H1 (cell line): ENCODE measurements around the gene FAM120B. TPM values are rescaled to one million over a fixed set of nuclear protein-coding genes. Genes with fewer than 3 reads are reported as not detected.

Experiments
- CTCF ChIA-PET: fragments of 300-600 bp; sonication (Branson Sonifier 250); formaldehyde crosslinking; loops from one replicate; lab custom pipeline; 2021; ENCODE audit not compliant: partially characterized antibody; lab: Charles Lee
- POLR2A ChIA-PET: fragments of 300-600 bp; sonication (Branson Sonifier 250); formaldehyde crosslinking; loops from one replicate; lab custom pipeline; 2021; ENCODE audit warnings: inconsistent platforms; ENCODE audit not compliant: partially characterized antibody; lab: Charles Lee
- DNase-seq, 2 experiments: peaks; one replicate each; pipeline versions ENCODE4 v3.0.0 to v3.0.0-alpha.2; 2010 to 2022; ENCODE audit warnings: low spot score in 2 of 2, low read depth in 1 of 2, mixed read lengths in 1 of 2
- FAIRE-seq: peaks from 2 replicates; lab custom pipeline; 2011; peaks lifted over from hg19 to GRCh38; lab: Jason Lieb, UNC
- H2AFZ ChIP-seq: 2 replicates; pipeline ENCODE4 v1.8.1; 2012; ENCODE audit warnings: low read length, inconsistent platforms
- H2AK5ac ChIP-seq: 2 replicates; pipeline ENCODE4 v1.6.1; 2013; ENCODE audit warnings: low read depth, low read length
- H2BK120ac ChIP-seq: replicated peaks from 2 replicates; pipeline ENCODE3; 2013; ENCODE audit warnings: low read depth, low read length, inconsistent platforms
- H2BK12ac ChIP-seq: 2 replicates; pipeline ENCODE4 v1.6.1; 2013; ENCODE audit warnings: low read depth, low read length
- H2BK15ac ChIP-seq: 2 replicates; pipeline ENCODE4 v1.6.1; 2013; ENCODE audit warnings: low read length
- H2BK20ac ChIP-seq: 2 replicates; pipeline ENCODE4 v1.6.1; 2013; ENCODE audit warnings: low read length
- H2BK5ac ChIP-seq: 2 replicates; pipeline ENCODE4 v1.6.1; 2013; ENCODE audit warnings: low read depth, low read length
- H3K14ac ChIP-seq: 2 replicates; pipeline ENCODE4 v1.6.1; 2013; ENCODE audit warnings: inconsistent platforms; ENCODE audit not compliant: insufficient read length
- H3K18ac ChIP-seq: 2 replicates; pipeline ENCODE4 v1.6.1; 2013; ENCODE audit warnings: low read length; ENCODE audit errors: extremely low read depth
- H3K23ac ChIP-seq: 2 replicates; pipeline ENCODE4 v1.6.1; 2013; ENCODE audit warnings: inconsistent platforms; ENCODE audit not compliant: insufficient read length
- H3K23me2 ChIP-seq: 2 replicates; pipeline ENCODE4 v1.6.1; 2013; ENCODE audit warnings: low read depth, low read length
- H3K27ac ChIP-seq: 2 replicates; pipeline ENCODE4 v1.6.1; 2011; ENCODE audit warnings: low read depth, low read length, inconsistent platforms
- H3K27me3 ChIP-seq, 4 experiments: replicated peaks in 1 of 4; 1 replicate in 1 of 4; 2 replicates in 3 of 4; pipeline versions ENCODE4 v1.6.1 to v1.8.1; 2011 to 2013; ENCODE audit warnings: low read length in 3 of 4, mild to moderate bottlenecking in 3 of 4, inconsistent platforms in 2 of 4, mixed read lengths in 2 of 4, moderate library complexity in 1 of 4; ENCODE audit not compliant: control insufficient read depth in 3 of 4, insufficient read depth in 3 of 4; ENCODE audit errors: extremely low read depth in 1 of 4
- H3K36me3 ChIP-seq, 4 experiments: 2 replicates each; pipeline versions ENCODE4 v1.6.1 to v1.8.1; 2011 to 2013; ENCODE audit warnings: mild to moderate bottlenecking in 4 of 4, low read length in 3 of 4, moderate library complexity in 2 of 4, control low read depth in 1 of 4, inconsistent platforms in 1 of 4; ENCODE audit not compliant: insufficient read depth in 4 of 4, control insufficient read depth in 2 of 4
- H3K4ac ChIP-seq: replicated peaks from 2 replicates; pipeline ENCODE3; 2013; ENCODE audit warnings: low read length, low read depth, mixed read lengths, inconsistent platforms; ENCODE audit not compliant: insufficient read length
- H3K4me1 ChIP-seq, 4 experiments: replicated peaks in 1 of 4; 1 replicate in 1 of 4; 2 replicates in 3 of 4; pipeline versions ENCODE4 v1.6.1 to v1.8.1; 2011 to 2013; ENCODE audit warnings: low read length in 3 of 4, inconsistent platforms in 2 of 4, mixed read lengths in 1 of 4; ENCODE audit not compliant: insufficient read depth in 4 of 4, control insufficient read depth in 3 of 4
- H3K4me2 ChIP-seq, 2 experiments: 2 replicates each; pipeline versions ENCODE4 v1.6.1 to v1.8.1; 2011 to 2013; ENCODE audit warnings: low read depth in 2 of 2, low read length in 2 of 2, control low read depth in 1 of 2, inconsistent platforms in 1 of 2, mild to moderate bottlenecking in 1 of 2; ENCODE audit not compliant: insufficient read depth in 1 of 2
- H3K4me3 ChIP-seq, 4 experiments: fragments of 200-600, 300-600 bp in 1 of 4; sonication (generic), shearing (Covaris generic), sonication (Bioruptor Twin) in 1 of 4; 2 replicates each; pipeline versions ENCODE4 v1.5.1 to v1.8.1; 2011 to 2016; ENCODE audit warnings: low read length in 4 of 4, low read depth in 3 of 4, control low read depth in 2 of 4, inconsistent platforms in 2 of 4, mild to moderate bottlenecking in 2 of 4, mixed read lengths in 1 of 4, moderate library complexity in 1 of 4; ENCODE audit not compliant: insufficient read depth in 2 of 4; ENCODE audit errors: extremely low read depth in 1 of 4
- H3K56ac ChIP-seq: replicated peaks from 2 replicates; pipeline ENCODE3; 2013; ENCODE audit warnings: low read depth, mild to moderate bottlenecking, mixed read lengths, low read length, inconsistent platforms; ENCODE audit not compliant: insufficient read length
- H3K79me1 ChIP-seq: 2 replicates; pipeline ENCODE4 v1.6.1; 2013; ENCODE audit warnings: low read depth, low read length, control low read depth
- H3K79me2 ChIP-seq, 2 experiments: 2 replicates each; pipeline versions ENCODE4 v1.6.1 to v1.8.1; 2012 to 2013; ENCODE audit warnings: low read length in 2 of 2, mild to moderate bottlenecking in 2 of 2, inconsistent platforms in 1 of 2; ENCODE audit not compliant: insufficient read depth in 2 of 2, control insufficient read depth in 1 of 2
- H3K9ac ChIP-seq, 4 experiments: replicated peaks in 1 of 4; 1 replicate in 1 of 4; 2 replicates in 3 of 4; pipeline versions ENCODE4 v1.6.1 to v1.8.1; 2011 to 2013; ENCODE audit warnings: low read depth in 3 of 4, low read length in 3 of 4, control low read depth in 2 of 4, mild to moderate bottlenecking in 2 of 4, moderate library complexity in 2 of 4, inconsistent platforms in 1 of 4; ENCODE audit errors: extremely low read depth in 1 of 4
- H3K9me3 ChIP-seq, 2 experiments: 2 replicates each; pipeline versions ENCODE4 v1.6.1 to v1.8.1; 2012 to 2013; ENCODE audit warnings: mild to moderate bottlenecking in 2 of 2, moderate library complexity in 2 of 2, control low read depth in 1 of 2, inconsistent platforms in 1 of 2, low read depth in 1 of 2, low read length in 1 of 2, mixed read lengths in 1 of 2; ENCODE audit not compliant: insufficient read depth in 2 of 2
- H4K20me1 ChIP-seq, 2 experiments: replicated peaks in 1 of 2; 2 replicates each; pipeline versions ENCODE3 to v1.8.1; 2011 to 2013; ENCODE audit warnings: inconsistent platforms in 2 of 2, low read length in 2 of 2, mild to moderate bottlenecking in 1 of 2; ENCODE audit not compliant: insufficient read depth in 2 of 2, control insufficient read depth in 1 of 2
- H4K5ac ChIP-seq: 2 replicates; pipeline ENCODE4 v1.6.1; 2013; ENCODE audit warnings: low read length, low read depth, mixed read lengths, inconsistent platforms; ENCODE audit not compliant: insufficient read length
- H4K8ac ChIP-seq: 2 replicates; pipeline ENCODE4 v1.8.0; 2013; ENCODE audit warnings: mild to moderate bottlenecking, moderate library complexity, low read length, inconsistent platforms; ENCODE audit not compliant: insufficient read depth; ENCODE audit errors: extremely low read depth
- H4K91ac ChIP-seq: replicated peaks from 2 replicates; pipeline ENCODE3; 2013; ENCODE audit warnings: low read length, mixed read lengths, inconsistent platforms; ENCODE audit not compliant: insufficient read length
- CEBPB ChIP-seq: IDR thresholded peaks from 2 replicates; pipeline ENCODE4 v1.6.1; 2012; ENCODE audit warnings: low read depth, low read length
- E2F6 ChIP-seq: IDR thresholded peaks from 2 replicates; pipeline ENCODE4 v1.6.1; 2012; ENCODE audit warnings: inconsistent platforms
- EGR1 ChIP-seq: IDR thresholded peaks from 2 replicates; pipeline ENCODE4 v1.6.1; 2011; ENCODE audit warnings: low read depth, low read length, borderline replicate concordance
- FOSL1 ChIP-seq: IDR thresholded peaks from 2 replicates; pipeline ENCODE4 v1.6.1; 2011; ENCODE audit warnings: mild to moderate bottlenecking, low read depth, low read length, moderate library complexity; ENCODE audit not compliant: insufficient read depth
- HDAC2 ChIP-seq, 2 experiments: fragments of 300-600 bp in 1 of 2; sonication (generic) in 1 of 2; IDR thresholded peaks; 2 replicates each; pipeline ENCODE4 v1.6.1; 2011 to 2012; ENCODE audit warnings: low read depth in 2 of 2, low read length in 2 of 2, mild to moderate bottlenecking in 2 of 2, moderate library complexity in 2 of 2, borderline replicate concordance in 1 of 2, inconsistent platforms in 1 of 2
- NRF1 ChIP-seq: IDR thresholded peaks from 2 replicates; pipeline ENCODE4 v1.6.1; 2011; ENCODE audit warnings: mild to moderate bottlenecking, low read depth, low read length, improper control_type of control experiment
- RAD21 ChIP-seq, 2 experiments: IDR thresholded peaks in 1 of 2; conservative IDR thresholded peaks in 1 of 2; 2 replicates each; pipeline ENCODE4 v1.6.1; 2011; ENCODE audit warnings: low read depth in 2 of 2, low read length in 2 of 2, improper control_type of control experiment in 1 of 2, inconsistent platforms in 1 of 2, mild to moderate bottlenecking in 1 of 2, moderate library complexity in 1 of 2
- RXRA ChIP-seq: IDR thresholded peaks from 2 replicates; pipeline ENCODE4 v1.6.1; 2011; ENCODE audit warnings: low read depth, mild to moderate bottlenecking, low read length, moderate library complexity; ENCODE audit not compliant: insufficient read depth
- TBP ChIP-seq: IDR thresholded peaks from 2 replicates; pipeline ENCODE4 v1.6.1; 2011; ENCODE audit warnings: low read depth, low read length, improper control_type of control experiment
- YY1 ChIP-seq: IDR thresholded peaks from 2 replicates; pipeline ENCODE4 v1.6.1; 2011; ENCODE audit warnings: low read depth, mild to moderate bottlenecking, low read length
- WGBS, 2 experiments: shearing (Covaris generic) in 1 of 2; methylation state at CpG; one replicate each; pipeline versions ENCODE4 v1.1.6 to v1.1.7; 2013 to 2015; ENCODE audit warnings: low lambda C conversion rate in 2 of 2, mixed read lengths in 2 of 2, inconsistent platforms in 1 of 2, low coverage in 1 of 2, missing lambda C conversion rate in 1 of 2; ENCODE audit not compliant: insufficient replicate concordance in 2 of 2, insufficient coverage in 1 of 2, insufficient read length in 1 of 2; ENCODE audit errors: extremely low coverage in 1 of 2, missing lambda C conversion rate in 1 of 2; 5-methylcytosine and 5-hydroxymethylcytosine counted together
- polyA plus RNA-seq, 7 experiments: library from polyadenylated mRNA; depleted of rRNA in 3 of 7; stranded (reverse) in 5 of 7; unstranded in 2 of 7; fragments of >200 nt in 5 of 7; fragments of 200-250 nt in 2 of 7; gene quantifications; 1 replicate in 5 of 7; 2 replicates in 1 of 7; 4 replicates in 1 of 7; pipeline versions ENCODE4 v1.2.1 to v1.2.3, GENCODE V29; 2011 to 2013; ENCODE audit warnings: missing spikeins in 2 of 7, mixed read lengths in 2 of 7
- total RNA-seq: library from RNA; stranded (reverse); fragmentation: NEBNext Ultra II Directional; extraction: Animal tissue kit (Norgen Biotek cat#: 25700); gene quantifications from 2 replicates; pipeline ENCODE4 v1.2.1, GENCODE V29; 2021

Gene FAM120B
- total and polyA plus RNA-seq, 2 of the 8 experiments (the other 6 are each of a cell fraction or from before 2014, with no cell fraction given) = 5.1 to 12.5 TPM

GRCh38 chr6:170329321-170329720, 22.8 kb downstream of the FAM120B start:
- Histone ChIP-seq H4K5ac (no peak overlapping the region), H3K36me3 (peaks cover 0 to 16% (median 4%) of the 10 kb centered on the region in 4 experiments; a peak in 3 of 8 replicates), H2BK15ac (no peak overlapping the region), H3K9me3 (no peaks in the 10 kb centered on the region), H3K27me3 (no peaks in the 10 kb centered on the region), H3K4me2 (no peak overlapping the region), H3K79me1 (no peaks in the 10 kb centered on the region), H3K23me2 (no peaks in the 10 kb centered on the region; the same call in 1 of the 2 replicates), H3K23ac (no peak overlapping the region), H4K20me1 (peaks cover 0 to 3% of the 10 kb centered on the region in 2 experiments), H3K4ac (no peak overlapping the region), H3K79me2 (no peaks in the 10 kb centered on the region), H3K4me1 (no peaks in the 10 kb centered on the region), H3K4me3 (no peak overlapping the region), H2AK5ac (no peak overlapping the region), H2BK20ac (no peak overlapping the region), H2BK120ac (no peak overlapping the region), H3K56ac (no peak overlapping the region), H2AFZ (no peak overlapping the region), H3K18ac (no peak overlapping the region), H3K14ac (no peak overlapping the region), H2BK12ac (no peak overlapping the region), H2BK5ac (no peak overlapping the region; the same call in 1 of the 2 replicates), H3K27ac (no peak overlapping the region), H4K8ac (no peak overlapping the region), H4K91ac (no peak overlapping the region), H3K9ac (no peak overlapping the region)
- FAIRE-seq (no peak), DNase-seq (no peak)
- POLR2A ChIA-PET = no interaction called here
- CTCF ChIA-PET = interaction anchor here (0.6 to 1.2 kb wide), 3 partner anchors 14 to 188 kb away, joined by 3 read pairs; no protein-coding TSS in a partner anchor
- no peak for TF ChIP-seq TBP
- TF ChIP-seq YY1 = no peak
- TF ChIP-seq RXRA = no peak
- TF ChIP-seq CEBPB = no peak
- no peak for TF ChIP-seq HDAC2 (IDR thresholded peaks at IDR 0.05; ENCODE audit: borderline replicate concordance in 1 of 2, low read depth in 2 of 2, low read length in 2 of 2)
- TF ChIP-seq FOSL1 = no peak
- TF ChIP-seq RAD21 (IDR thresholded peaks at IDR 0.05 in 1 of 2, conservative IDR thresholded peaks at IDR 0.05 in 1 of 2; ENCODE audit: low read depth in 2 of 2, low read length in 2 of 2) = no peak
- no peak for TF ChIP-seq NRF1
- no peak for TF ChIP-seq EGR1
- no peak for TF ChIP-seq E2F6
- WGBS, 2 experiments = 84% methylated on average over 8 of the region's 8 CpGs; no CpG with 5 or more reads in 1 of the 2 experiments
